ENCODE data around the gene MANF. TPM values are rescaled to one million over a fixed set of nuclear protein-coding genes. Genes with fewer than 3 reads are reported as not detected.

MANF gene
- total and polyA plus RNA-seq, 2 experiments from 2014 or later: 48.7 to 92.7 TPM

DNA sequence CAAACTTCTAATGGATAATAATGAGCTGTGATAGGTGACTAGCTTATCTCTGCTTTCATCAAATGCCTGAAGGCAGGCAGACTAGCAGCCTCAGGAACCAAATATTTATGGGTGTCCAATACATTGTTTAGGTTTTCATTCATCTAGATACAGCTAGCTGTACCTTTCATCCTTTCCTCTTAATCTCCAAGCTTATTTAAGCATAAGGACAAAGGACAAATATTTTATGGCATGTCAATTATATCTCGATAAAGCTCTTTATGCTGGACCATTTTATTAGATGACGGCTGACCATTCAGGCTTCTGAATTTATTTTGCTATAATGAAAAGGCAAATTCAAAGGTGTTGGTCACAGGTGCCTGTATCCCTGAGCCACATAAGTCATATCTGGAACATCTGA lies 22.9 kb downstream of the MANF start (continued):
- TF ChIP-seq, protein P1, sequence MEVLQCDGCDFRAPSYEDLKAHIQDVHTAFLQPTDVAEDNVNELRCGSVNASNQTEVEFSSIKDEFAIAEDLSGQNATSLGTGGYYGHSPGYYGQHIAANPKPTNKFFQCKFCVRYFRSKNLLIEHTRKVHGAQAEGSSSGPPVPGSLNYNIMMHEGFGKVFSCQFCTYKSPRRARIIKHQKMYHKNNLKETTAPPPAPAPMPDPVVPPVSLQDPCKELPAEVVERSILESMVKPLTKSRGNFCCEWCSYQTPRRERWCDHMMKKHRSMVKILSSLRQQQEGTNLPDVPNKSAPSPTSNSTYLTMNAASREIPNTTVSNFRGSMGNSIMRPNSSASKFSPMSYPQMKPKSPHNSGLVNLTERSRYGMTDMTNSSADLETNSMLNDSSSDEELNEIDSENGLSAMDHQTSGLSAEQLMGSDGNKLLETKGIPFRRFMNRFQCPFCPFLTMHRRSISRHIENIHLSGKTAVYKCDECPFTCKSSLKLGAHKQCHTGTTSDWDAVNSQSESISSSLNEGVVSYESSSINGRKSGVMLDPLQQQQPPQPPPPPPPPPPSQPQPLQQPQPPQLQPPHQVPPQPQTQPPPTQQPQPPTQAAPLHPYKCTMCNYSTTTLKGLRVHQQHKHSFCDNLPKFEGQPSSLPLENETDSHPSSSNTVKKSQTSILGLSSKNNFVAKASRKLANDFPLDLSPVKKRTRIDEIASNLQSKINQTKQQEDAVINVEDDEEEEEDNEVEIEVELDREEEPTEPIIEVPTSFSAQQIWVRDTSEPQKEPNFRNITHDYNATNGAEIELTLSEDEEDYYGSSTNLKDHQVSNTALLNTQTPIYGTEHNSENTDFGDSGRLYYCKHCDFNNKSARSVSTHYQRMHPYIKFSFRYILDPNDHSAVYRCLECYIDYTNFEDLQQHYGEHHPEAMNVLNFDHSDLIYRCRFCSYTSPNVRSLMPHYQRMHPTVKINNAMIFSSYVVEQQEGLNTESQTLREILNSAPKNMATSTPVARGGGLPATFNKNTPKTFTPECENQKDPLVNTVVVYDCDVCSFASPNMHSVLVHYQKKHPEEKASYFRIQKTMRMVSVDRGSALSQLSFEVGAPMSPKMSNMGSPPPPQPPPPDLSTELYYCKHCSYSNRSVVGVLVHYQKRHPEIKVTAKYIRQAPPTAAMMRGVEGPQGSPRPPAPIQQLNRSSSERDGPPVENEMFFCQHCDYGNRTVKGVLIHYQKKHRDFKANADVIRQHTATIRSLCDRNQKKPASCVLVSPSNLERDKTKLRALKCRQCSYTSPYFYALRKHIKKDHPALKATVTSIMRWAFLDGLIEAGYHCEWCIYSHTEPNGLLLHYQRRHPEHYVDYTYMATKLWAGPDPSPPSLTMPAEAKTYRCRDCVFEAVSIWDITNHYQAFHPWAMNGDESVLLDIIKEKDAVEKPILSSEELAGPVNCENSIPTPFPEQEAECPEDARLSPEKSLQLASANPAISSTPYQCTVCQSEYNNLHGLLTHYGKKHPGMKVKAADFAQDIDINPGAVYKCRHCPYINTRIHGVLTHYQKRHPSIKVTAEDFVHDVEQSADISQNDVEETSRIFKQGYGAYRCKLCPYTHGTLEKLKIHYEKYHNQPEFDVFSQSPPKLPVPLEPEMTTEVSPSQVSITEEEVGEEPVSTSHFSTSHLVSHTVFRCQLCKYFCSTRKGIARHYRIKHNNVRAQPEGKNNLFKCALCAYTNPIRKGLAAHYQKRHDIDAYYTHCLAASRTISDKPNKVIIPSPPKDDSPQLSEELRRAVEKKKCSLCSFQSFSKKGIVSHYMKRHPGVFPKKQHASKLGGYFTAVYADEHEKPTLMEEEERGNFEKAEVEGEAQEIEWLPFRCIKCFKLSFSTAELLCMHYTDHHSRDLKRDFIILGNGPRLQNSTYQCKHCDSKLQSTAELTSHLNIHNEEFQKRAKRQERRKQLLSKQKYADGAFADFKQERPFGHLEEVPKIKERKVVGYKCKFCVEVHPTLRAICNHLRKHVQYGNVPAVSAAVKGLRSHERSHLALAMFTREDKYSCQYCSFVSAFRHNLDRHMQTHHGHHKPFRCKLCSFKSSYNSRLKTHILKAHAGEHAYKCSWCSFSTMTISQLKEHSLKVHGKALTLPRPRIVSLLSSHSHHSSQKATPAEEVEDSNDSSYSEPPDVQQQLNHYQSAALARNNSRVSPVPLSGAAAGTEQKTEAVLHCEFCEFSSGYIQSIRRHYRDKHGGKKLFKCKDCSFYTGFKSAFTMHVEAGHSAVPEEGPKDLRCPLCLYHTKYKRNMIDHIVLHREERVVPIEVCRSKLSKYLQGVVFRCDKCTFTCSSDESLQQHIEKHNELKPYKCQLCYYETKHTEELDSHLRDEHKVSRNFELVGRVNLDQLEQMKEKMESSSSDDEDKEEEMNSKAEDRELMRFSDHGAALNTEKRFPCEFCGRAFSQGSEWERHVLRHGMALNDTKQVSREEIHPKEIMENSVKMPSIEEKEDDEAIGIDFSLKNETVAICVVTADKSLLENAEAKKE (CRISPR knock-in tag; IDR thresholded peaks at IDR 0.05): no peak

DNA sequence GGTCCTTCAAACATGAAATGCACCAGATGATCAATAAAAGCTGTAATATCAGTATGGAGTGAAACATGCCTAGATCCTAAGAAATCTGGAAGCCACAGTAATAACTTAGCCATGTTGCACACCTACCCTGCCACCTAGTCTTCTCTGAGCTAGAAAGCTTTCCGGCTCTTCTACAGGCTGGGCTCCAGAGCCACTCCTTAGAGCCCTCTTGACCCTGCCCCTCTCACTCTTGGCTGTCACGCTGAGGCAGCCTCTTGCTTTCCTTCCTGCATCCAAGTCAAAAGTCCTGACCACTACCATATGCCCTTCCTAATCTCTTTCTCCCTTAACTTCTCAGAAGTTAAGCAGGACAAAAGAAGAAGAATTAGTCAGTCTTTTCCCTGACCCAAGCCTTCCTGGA lies 23.7 kb downstream of the MANF start:
- no peaks in the 10 kb centered on the region for H3K9me2 ChIP-seq (ENCODE audit: insufficient read depth)
- DNase-seq (ENCODE audit: low spot score): no peak
- Mint-ChIP-seq H3K27ac (no peak overlapping the region; the same call in 1 of the 2 replicates), H3K9me3 (no peaks in the 10 kb centered on the region), H3K4me3 (no peak overlapping the region), H3K27me3 (ENCODE audit: insufficient read depth, low read depth, poor library complexity) (no peaks in the 10 kb centered on the region), H3K36me3 (ENCODE audit: low read depth) (peaks cover 36% of the 10 kb centered on the region), H3K4me1 (no peaks in the 10 kb centered on the region)
- H3K4me3 ChIP-seq: no peak overlapping the region
- H3K36me3 ChIP-seq (ENCODE audit: insufficient read depth): peaks cover 18% of the 10 kb centered on the region
- no peaks in the 10 kb centered on the region for H3K4me1 ChIP-seq (ENCODE audit: insufficient read depth)
- H3F3A ChIP-seq (replicated peaks; ENCODE audit: low read depth): no peaks in the 10 kb centered on the region
- no peak for ATAC-seq
- no peak overlapping the region for H2AFZ ChIP-seq
- H3K27me3 ChIP-seq (ENCODE audit: insufficient read depth): no peaks in the 10 kb centered on the region
- no peak overlapping the region for H3K27ac ChIP-seq (ENCODE audit: low read depth)
- no peak overlapping the region for H3K4me2 ChIP-seq
- no peaks in the 10 kb centered on the region for H3K79me2 ChIP-seq (replicated peaks; ENCODE audit: insufficient read depth)
- H4K20me1 ChIP-seq (replicated peaks; ENCODE audit: insufficient read depth): peaks cover 6% of the 10 kb centered on the region
- TF ChIP-seq NANOG (IDR thresholded peaks at IDR 0.05; ENCODE audit: borderline replicate concordance): no peak
- TF ChIP-seq, protein P2, sequence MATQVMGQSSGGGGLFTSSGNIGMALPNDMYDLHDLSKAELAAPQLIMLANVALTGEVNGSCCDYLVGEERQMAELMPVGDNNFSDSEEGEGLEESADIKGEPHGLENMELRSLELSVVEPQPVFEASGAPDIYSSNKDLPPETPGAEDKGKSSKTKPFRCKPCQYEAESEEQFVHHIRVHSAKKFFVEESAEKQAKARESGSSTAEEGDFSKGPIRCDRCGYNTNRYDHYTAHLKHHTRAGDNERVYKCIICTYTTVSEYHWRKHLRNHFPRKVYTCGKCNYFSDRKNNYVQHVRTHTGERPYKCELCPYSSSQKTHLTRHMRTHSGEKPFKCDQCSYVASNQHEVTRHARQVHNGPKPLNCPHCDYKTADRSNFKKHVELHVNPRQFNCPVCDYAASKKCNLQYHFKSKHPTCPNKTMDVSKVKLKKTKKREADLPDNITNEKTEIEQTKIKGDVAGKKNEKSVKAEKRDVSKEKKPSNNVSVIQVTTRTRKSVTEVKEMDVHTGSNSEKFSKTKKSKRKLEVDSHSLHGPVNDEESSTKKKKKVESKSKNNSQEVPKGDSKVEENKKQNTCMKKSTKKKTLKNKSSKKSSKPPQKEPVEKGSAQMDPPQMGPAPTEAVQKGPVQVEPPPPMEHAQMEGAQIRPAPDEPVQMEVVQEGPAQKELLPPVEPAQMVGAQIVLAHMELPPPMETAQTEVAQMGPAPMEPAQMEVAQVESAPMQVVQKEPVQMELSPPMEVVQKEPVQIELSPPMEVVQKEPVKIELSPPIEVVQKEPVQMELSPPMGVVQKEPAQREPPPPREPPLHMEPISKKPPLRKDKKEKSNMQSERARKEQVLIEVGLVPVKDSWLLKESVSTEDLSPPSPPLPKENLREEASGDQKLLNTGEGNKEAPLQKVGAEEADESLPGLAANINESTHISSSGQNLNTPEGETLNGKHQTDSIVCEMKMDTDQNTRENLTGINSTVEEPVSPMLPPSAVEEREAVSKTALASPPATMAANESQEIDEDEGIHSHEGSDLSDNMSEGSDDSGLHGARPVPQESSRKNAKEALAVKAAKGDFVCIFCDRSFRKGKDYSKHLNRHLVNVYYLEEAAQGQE (IDR thresholded peaks at IDR 0.05; ENCODE audit: unreplicated experiment): no peak
- TF ChIP-seq, protein P3, sequence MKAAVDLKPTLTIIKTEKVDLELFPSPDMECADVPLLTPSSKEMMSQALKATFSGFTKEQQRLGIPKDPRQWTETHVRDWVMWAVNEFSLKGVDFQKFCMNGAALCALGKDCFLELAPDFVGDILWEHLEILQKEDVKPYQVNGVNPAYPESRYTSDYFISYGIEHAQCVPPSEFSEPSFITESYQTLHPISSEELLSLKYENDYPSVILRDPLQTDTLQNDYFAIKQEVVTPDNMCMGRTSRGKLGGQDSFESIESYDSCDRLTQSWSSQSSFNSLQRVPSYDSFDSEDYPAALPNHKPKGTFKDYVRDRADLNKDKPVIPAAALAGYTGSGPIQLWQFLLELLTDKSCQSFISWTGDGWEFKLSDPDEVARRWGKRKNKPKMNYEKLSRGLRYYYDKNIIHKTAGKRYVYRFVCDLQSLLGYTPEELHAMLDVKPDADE (IDR thresholded peaks at IDR 0.05): no peak
- TF ChIP-seq, protein P4, sequence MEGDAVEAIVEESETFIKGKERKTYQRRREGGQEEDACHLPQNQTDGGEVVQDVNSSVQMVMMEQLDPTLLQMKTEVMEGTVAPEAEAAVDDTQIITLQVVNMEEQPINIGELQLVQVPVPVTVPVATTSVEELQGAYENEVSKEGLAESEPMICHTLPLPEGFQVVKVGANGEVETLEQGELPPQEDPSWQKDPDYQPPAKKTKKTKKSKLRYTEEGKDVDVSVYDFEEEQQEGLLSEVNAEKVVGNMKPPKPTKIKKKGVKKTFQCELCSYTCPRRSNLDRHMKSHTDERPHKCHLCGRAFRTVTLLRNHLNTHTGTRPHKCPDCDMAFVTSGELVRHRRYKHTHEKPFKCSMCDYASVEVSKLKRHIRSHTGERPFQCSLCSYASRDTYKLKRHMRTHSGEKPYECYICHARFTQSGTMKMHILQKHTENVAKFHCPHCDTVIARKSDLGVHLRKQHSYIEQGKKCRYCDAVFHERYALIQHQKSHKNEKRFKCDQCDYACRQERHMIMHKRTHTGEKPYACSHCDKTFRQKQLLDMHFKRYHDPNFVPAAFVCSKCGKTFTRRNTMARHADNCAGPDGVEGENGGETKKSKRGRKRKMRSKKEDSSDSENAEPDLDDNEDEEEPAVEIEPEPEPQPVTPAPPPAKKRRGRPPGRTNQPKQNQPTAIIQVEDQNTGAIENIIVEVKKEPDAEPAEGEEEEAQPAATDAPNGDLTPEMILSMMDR (conservative IDR thresholded peaks at IDR 0.05; ENCODE audit: low read depth in 2 of 2): no peak
- TF ChIP-seq STAT1 (IDR thresholded peaks at IDR 0.05; ENCODE audit: unreplicated experiment): no peak
- TF ChIP-seq ZNF331 (CRISPR knock-in tag; IDR thresholded peaks at IDR 0.05; ENCODE audit: low read depth): no peak
- TF ChIP-seq CREB1 (CRISPR knock-in tag; IDR thresholded peaks at IDR 0.05; ENCODE audit: low read depth): no peak
- no peak for TF ChIP-seq JUNB (IDR thresholded peaks at IDR 0.05; ENCODE audit: unreplicated experiment)

All from GM23338 (cell line).